A673 (cell line): Measurements from ENCODE around the gene HOXC10. TPM values are rescaled to one million over a fixed set of nuclear protein-coding genes. Genes with fewer than 3 reads are reported as not detected.

Experiments used
- BruUV-seq: library from RNA; stranded (reverse); fragments of 400-500 nt; replicated peaks from 2 replicates; lab custom pipeline; 2021; lab: Mats Ljungman, UMichigan
- CTCF ChIA-PET: fragments of 300-600 bp; sonication (Branson Sonifier 250); formaldehyde crosslinking; loops from one replicate; lab custom pipeline; 2022; ENCODE audit warnings: antibody characterized with exemption; lab: Charles Lee
- POLR2A ChIA-PET: fragments of 300-600 bp; sonication (Branson Sonifier 250); formaldehyde crosslinking; loops from one replicate; lab custom pipeline; 2022; ENCODE audit warnings: antibody characterized with exemption; ENCODE audit not compliant: low non-redundant PET; lab: Charles Lee
- DNase-seq: peaks from one replicate; pipeline ENCODE4 v3.0.0-alpha.2; 2015; ENCODE audit warnings: low spot score
- H3K27ac ChIP-seq: fragments of 200-600 bp; sonication (generic); 2 replicates; pipeline ENCODE4 v1.5.1; 2016; ENCODE audit warnings: mixed run types, low read depth, mild to moderate bottlenecking, mixed read lengths, antibody characterized with exemption, low read length; ENCODE audit not compliant: poor library complexity, severe bottlenecking
- H3K27me3 ChIP-seq: fragments of 200-600 bp; sonication (generic); replicated peaks from 2 replicates; pipeline ENCODE4 v1.6.1; 2017; ENCODE audit warnings: mixed run types, low read depth, mild to moderate bottlenecking, mixed read lengths, antibody characterized with exemption, low read length; ENCODE audit not compliant: insufficient read depth, poor library complexity
- H3K36me3 ChIP-seq: fragments of 200-600 bp; sonication (generic); 2 replicates; pipeline ENCODE4 v1.6.1; 2016; ENCODE audit warnings: mixed run types, mild to moderate bottlenecking, mixed read lengths, antibody characterized with exemption, low read length; ENCODE audit not compliant: insufficient read depth, poor library complexity, severe bottlenecking
- H3K4me1 ChIP-seq: fragments of 200-600 bp; sonication (generic); 2 replicates; pipeline ENCODE4 v1.6.1; 2017; ENCODE audit warnings: mixed run types, mild to moderate bottlenecking, mixed read lengths, antibody characterized with exemption, low read length; ENCODE audit not compliant: insufficient read depth, poor library complexity, severe bottlenecking
- H3K4me3 ChIP-seq: fragments of 200-600 bp; sonication (generic); 2 replicates; pipeline ENCODE4 v1.5.1; 2016; ENCODE audit warnings: low read depth, mixed run types, mild to moderate bottlenecking, mixed read lengths, low read length; ENCODE audit not compliant: poor library complexity, severe bottlenecking
- H3K9me3 ChIP-seq: fragments of 200-600 bp; sonication (generic); 2 replicates; pipeline ENCODE4 v1.6.1; 2016; ENCODE audit warnings: mixed run types, low read depth, mild to moderate bottlenecking, mixed read lengths, antibody characterized with exemption, low read length; ENCODE audit not compliant: poor library complexity, severe bottlenecking
- EZH2 ChIP-seq: fragments of 200-600 bp; sonication (generic); IDR thresholded peaks from 2 replicates; pipeline ENCODE4 v1.6.1; 2017; ENCODE audit warnings: borderline replicate concordance, low read depth, mild to moderate bottlenecking, mixed read lengths, antibody characterized with exemption, low read length; ENCODE audit not compliant: poor library complexity, severe bottlenecking
- intact Hi-C: fragments of 100-400 bp; cut with micrococcal nuclease; formaldehyde crosslinking; loops from one replicate; pipeline ENCODE4 v1.10.0; 2022; ENCODE audit not compliant: unreplicated experiment
- total RNA-seq: library from RNA; stranded (reverse); gene quantifications from 2 replicates; pipeline ENCODE4 v1.2.3, GENCODE V29; 2021
- TF ChIP-seq, protein P1 (sequence below): fragments of 300-800, 200-600 bp; sonication (generic); conservative IDR thresholded peaks from 2 replicates; pipeline ENCODE4 v1.5.1; 2017; ENCODE audit warnings: low read depth, mild to moderate bottlenecking, antibody characterized with exemption, low read length, moderate library complexity, mixed read lengths

HOXC10 gene
- total RNA-seq, 1 experiment from 2014 or later, result 27.8 TPM

DNA sequence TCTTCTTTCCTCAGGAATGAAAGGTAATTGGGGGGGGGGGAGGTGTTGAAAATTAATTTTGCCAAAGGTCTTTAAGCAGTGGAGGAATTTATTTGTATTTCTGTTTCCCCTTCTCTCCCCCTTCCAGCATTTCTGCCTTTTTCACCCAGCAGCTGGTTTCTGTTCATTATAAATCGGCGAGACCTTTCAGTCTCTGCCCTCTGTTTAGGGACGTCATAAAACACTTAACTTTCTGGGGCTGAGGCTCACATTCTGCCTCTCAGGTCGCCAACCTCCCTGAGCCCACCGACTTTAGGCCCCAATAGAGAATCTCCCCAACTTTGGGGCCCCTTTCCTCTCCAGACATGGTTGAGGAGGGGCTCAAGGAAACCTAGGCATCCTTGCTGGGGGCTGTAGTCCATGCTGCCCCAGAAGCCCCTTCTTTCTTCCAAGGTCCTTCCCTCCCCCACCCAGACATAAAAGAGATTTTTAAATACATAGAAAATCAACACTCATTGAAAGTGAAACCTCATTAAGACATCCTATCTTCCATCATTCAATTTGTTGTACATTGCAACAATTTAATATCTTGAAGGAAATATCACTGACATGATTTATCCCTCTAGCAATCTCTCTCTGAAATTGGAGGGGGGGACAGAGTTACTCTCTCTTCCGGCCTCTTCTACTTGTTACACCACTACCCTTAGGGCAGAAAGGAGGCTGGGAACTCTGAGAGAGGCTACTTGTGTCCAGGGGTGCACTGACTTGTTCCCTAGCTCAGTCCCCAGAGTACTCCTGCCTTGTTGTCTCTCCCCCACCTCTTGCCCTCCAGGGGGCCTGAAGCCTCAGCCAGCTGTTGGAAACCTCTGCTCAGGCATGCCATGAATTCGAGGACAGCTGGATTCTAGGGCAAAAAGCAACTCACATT is 40.8 kb downstream of the HOXC10 start:
- peaks cover 77% of the 10 kb centered on the region for H3K4me1 ChIP-seq
- no peak for TF ChIP-seq EZH2
- TF ChIP-seq, protein P1, sequence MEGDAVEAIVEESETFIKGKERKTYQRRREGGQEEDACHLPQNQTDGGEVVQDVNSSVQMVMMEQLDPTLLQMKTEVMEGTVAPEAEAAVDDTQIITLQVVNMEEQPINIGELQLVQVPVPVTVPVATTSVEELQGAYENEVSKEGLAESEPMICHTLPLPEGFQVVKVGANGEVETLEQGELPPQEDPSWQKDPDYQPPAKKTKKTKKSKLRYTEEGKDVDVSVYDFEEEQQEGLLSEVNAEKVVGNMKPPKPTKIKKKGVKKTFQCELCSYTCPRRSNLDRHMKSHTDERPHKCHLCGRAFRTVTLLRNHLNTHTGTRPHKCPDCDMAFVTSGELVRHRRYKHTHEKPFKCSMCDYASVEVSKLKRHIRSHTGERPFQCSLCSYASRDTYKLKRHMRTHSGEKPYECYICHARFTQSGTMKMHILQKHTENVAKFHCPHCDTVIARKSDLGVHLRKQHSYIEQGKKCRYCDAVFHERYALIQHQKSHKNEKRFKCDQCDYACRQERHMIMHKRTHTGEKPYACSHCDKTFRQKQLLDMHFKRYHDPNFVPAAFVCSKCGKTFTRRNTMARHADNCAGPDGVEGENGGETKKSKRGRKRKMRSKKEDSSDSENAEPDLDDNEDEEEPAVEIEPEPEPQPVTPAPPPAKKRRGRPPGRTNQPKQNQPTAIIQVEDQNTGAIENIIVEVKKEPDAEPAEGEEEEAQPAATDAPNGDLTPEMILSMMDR, result no peak
- DNase-seq, result peak; percentile 54
- H3K27me3 ChIP-seq, result no peaks in the 10 kb centered on the region
- intact Hi-C loops, result no loop called here
- BruUV-seq, result no TSS peak
- H3K36me3 ChIP-seq, result peaks cover 13% of the 10 kb centered on the region
- POLR2A ChIA-PET, result interaction anchor here (0.5 to 0.7 kb wide), 2 partner anchors 8 to 26 kb away, joined by 3 to 7 read pairs; partner anchors contain the start of gene HOXC9
- CTCF ChIA-PET, result interaction anchor here (0.6 kb wide), 3 partner anchors 15 to 166 kb away, joined by 3 to 4 read pairs (median 3); no protein-coding TSS in a partner anchor
- peak overlapping the region; percentile 46 for H3K27ac ChIP-seq
- no peak overlapping the region for H3K4me3 ChIP-seq
- H3K9me3 ChIP-seq, result no peaks in the 10 kb centered on the region

DNA sequence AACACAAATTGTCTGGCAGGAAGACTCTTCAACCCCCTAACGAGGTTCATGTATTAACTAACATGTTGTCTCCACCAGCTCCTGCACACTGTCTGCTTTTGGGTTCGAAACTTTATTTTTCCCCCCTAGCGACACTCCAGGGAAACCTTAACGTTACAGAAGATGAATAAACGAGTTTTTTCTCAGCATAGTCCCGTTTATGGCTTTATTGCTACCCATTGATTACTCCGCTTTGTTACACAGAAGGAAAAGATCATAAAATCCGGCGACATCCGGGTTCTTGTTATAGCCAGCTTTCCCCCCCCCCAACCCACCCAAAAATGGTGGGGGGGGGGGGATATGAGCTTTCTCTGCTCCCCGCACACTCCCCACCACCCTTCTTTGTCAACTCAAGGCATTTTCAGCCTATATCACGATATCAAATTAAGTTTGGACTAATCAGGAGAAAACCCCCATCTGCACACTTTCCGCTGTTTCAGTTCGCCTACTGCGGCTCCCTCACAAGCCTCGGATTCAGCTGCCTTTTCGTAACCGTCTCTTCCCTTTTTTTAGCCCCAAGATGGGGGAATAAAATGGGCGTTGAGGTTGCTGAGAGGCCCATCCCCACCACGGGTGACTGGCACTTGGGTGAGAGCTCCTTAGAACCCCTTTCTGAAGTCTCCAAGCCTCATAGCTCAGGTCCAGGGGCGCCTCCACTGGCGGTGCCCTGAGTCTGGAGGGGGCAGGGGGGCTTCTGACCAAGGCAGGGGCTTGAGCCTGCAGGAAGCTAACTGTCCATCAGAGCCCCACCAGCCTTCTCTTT is 41.9 kb downstream of the HOXC10 start:
- Histone ChIP-seq H3K27ac (peak overlapping the region; percentile 64), H3K4me3 (no peak overlapping the region), H3K4me1 (peaks cover 67% of the 10 kb centered on the region), H3K9me3 (no peaks in the 10 kb centered on the region), H3K27me3 (no peaks in the 10 kb centered on the region), H3K36me3 (peaks cover 13% of the 10 kb centered on the region)
- POLR2A ChIA-PET, result interaction anchor here (0.5 kb wide), 1 partner anchor 9 kb away, joined by 7 read pairs; no protein-coding TSS in a partner anchor
- no peak for TF ChIP-seq EZH2
- TF ChIP-seq, protein P1, result no peak
- no peak for DNase-seq
- CTCF ChIA-PET, result interaction anchor here (0.6 to 1.2 kb wide), 3 partner anchors 16 to 175 kb away, joined by 3 to 4 read pairs (median 4); no protein-coding TSS in a partner anchor
- intact Hi-C loops, result no loop called here
- BruUV-seq, result no TSS peak

DNA sequence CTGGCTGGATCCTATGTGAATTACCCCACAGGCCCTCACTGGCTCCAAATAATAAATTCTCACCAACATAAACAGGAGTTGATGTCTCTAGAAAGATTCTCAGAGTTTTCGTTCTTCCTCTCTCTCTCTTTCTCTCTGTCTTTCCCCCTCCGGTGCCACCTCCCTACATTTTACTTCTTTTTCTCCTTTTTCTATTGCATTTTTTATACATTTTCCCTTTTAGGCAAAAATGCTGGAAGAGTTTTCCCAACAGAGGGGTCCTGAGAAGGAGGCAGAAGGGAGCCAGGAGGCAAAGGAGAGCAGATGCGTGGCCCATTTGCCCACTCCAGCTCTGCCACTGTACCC is 42.5 kb downstream of the HOXC10 start:
- CTCF ChIA-PET, result interaction anchor here (1.2 kb wide), 1 partner anchor 174 kb away, joined by 3 read pairs; no protein-coding TSS in a partner anchor
- intact Hi-C loops, result no loop called here
- Histone ChIP-seq H3K27me3 (no peaks in the 10 kb centered on the region), H3K27ac (peak overlapping the region; percentile 64), H3K9me3 (no peaks in the 10 kb centered on the region), H3K36me3 (peaks cover 13% of the 10 kb centered on the region), H3K4me1 (peaks cover 61% of the 10 kb centered on the region), H3K4me3 (no peak overlapping the region)
- no TSS peak for BruUV-seq
- no peak for DNase-seq
- POLR2A ChIA-PET, result no interaction called here
- TF ChIP-seq, protein P1, result no peak
